ENCODE results near the gene WDR41.
A peak's percentile ranks its signal among the peaks of the same experiment; 100 is the strongest.
"Not testable (repeated sequence)": the region's sequence is repeated elsewhere in the genome, so short reads cannot be mapped to it uniquely, and the experiment has no call there.

WDR41 gene, protein sequence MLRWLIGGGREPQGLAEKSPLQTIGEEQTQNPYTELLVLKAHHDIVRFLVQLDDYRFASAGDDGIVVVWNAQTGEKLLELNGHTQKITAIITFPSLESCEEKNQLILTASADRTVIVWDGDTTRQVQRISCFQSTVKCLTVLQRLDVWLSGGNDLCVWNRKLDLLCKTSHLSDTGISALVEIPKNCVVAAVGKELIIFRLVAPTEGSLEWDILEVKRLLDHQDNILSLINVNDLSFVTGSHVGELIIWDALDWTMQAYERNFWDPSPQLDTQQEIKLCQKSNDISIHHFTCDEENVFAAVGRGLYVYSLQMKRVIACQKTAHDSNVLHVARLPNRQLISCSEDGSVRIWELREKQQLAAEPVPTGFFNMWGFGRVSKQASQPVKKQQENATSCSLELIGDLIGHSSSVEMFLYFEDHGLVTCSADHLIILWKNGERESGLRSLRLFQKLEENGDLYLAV

GRCh38 chr5:77491783-77492652, at the start of gene WDR41:
Gene WDR41, minus strand, starts transcription at chr5:77492316. Its CDS starts 96 bp downstream, at chr5:77492220.
- peak; percentile 68 for DNase-seq

DNA sequence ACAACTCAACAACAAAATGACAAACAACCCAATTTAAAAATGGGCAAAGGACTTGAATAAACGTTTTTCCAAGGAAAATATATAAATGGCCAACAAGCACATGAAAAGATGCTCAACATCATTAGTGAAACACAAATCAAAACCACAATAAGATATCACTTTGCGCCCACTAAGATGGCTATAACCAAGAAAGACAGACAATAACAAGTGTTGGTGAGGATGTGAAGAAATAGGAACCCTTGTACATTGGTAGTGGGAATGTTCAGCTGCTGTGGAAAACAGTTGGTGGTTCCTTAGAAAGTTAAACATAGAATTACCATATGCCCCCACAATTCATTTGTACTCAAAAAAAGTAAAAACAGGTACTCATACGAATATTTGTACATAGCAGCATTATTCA, 39.2 kb upstream of the WDR41 start:
- DNase-seq = no peak

DNA sequence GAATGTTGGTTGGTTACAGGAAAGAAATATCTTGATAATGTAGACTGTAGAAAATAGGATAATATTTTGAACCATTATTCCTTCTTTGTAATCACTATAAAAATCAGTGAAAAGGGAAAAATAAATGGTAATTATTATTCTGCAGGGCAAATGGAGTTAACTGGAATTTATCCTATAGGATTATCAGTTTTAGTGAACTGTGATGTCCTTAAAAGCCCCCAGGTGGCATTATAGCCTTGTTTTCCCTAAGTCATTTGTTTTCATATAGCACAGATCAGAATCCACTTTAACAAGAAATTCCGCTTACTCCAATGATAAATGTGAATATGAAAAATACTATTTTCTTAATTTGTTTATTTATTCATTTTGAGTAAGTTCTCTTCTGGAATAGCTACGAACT, 26.2 kb upstream of the WDR41 start:
- DNase-seq = peak; percentile 14

GRCh38 chr5:77514457-77514856, 22.3 kb upstream of the WDR41 start:
- DNase-seq = no peak

DNA sequence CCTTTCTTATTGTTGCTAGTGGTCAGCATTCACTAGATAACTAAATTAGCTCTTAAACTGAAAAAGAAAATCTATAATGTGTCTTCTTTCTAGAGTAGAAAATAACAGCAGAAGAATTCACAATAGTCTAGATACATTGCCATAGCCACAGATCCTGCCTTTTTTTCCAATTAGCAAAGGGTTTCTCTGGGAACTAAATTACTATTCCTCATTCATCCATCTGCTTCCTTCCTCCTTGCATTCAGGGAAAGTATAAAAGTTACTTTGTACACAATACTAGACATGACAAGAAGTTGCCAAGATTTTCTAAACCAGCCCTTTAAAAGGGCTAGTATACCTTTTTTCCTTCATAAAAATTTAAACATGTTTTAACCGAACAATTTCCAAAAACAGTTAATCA, 21.2 kb upstream of the WDR41 start:
- DNase-seq = no peak

DNA sequence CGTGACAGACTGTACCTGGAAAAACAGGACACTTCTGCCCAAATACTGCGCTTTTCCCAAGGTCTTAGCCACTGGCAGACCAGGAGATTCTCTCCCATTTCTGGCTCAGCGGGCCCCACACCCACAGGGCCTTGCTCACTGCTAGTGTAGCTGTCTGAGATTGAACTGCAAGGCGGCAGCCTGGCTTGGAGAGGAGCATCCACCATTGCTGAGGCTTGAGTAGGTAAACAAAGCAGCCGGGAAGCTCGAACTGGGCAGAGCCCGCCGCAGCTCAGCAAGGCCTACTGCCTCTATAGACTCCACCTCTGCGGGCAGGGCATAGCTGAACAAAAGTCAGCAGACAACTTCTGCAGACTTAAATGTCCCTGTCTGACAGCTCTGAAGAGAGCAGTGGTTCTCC, 9.0 kb upstream of the WDR41 start:
- DNase-seq = not testable (repeated sequence)

GRCh38 chr5:77499973-77500372, 7.9 kb upstream of the WDR41 start:
- no peak for DNase-seq

GRCh38 chr5:77499441-77499840, 7.3 kb upstream of the WDR41 start:
- DNase-seq = no peak

DNA sequence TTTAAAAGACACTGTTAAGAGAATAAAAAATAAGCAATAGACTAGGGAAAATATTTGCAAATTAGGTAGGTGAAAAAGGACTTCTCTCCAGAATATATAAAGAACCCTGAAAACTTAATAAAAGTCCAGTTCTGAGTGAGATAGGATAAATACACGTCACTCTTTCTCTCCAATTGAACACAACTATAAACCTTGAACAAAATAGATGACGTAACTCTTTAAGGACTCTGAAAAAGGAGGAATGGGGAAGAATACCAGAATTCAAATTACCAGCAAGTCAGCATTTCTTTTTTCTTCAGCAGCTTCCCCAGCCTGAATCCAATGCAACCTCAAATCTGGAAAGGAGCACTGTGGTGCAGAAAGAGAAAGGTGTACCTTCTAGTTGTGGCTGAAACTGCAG, 6.8 kb upstream of the WDR41 start:
- no peak for DNase-seq

DNA sequence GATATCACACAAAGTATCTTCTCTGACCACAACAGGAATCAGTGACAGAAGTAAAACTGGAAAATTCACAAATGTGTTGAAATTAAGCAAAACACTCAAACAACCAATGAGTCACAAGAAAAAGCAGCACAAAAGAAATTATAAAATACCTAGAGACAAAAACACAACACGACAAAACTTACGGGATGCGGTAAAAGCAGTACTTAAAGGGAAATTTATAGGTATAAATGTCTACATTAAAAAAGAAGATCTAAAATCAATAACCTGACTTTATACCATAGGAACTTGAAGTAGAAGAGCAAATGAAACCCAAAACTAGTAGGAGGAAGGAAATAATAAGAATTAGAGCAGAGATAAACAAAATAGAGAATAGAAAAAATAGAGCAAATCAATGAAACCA, 2.8 kb upstream of the WDR41 start:
- DNase-seq = no peak

DNA sequence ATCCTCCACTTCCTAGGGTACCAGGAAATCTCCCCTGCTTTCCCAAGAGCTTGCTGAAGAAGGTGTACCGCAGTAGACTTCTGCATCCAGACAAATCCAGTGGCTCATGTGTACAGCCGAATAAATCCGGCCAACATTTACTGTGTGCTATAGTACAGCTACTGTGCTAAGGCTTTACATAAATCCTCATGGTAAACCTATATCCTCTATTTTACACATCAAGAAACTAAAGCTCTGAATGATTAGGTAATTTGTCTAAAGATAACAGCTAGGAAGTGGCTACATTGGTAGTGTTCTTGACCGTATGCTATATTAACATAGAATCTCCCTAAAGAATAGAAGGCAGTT, 511 bp upstream of the WDR41 start:
- no peak for DNase-seq

- not testable (repeated sequence) for DNase-seq
Measured at GRCh38 chr5:77490741-77491344, 1.3 kb downstream of the WDR41 start.

- no peak for DNase-seq
Measured at GRCh38 chr5:77486344-77486962, 5.7 kb downstream of the WDR41 start.

DNA sequence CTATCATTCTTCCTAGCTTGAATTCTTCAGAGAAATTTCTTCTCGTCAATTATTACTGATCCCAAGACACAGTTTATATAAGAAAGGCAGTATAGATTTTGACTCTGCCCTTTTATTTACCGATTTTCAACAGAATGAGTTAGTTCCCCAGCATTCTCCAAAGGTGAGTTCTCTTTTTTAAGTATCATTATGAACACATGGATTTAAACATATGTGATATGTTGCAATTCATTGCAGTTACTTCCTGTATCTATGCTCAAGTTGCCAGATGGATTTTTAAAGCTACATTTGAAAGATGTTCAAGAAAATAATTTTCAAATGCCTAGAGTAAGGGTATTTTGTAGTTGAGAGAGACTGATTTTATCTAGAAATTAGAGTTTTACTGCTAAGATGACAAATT, 8.4 kb downstream of the WDR41 start:
- DNase-seq = no peak

DNA sequence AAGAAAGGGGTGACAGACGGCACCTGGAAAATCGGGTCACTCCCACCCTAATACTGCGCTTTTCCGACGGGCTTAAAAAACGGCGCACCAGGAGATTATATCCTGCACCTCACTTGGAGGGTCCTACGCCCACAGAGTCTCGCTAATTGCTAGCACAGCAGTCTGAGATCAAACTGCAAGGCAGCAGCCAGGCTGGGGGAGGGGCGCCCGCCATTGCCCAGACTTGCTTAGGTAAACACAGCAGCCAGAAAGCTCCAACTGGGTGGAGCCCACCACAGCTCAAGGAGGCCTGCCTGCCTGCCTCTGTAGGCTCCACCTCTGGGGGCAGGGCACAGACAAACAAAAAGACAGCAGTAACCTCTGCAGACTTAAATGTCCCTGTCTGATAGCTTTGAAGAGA, 17.1 kb downstream of the WDR41 start:
- not testable (repeated sequence) for DNase-seq

GRCh38 chr5:77468875-77469274, 23.2 kb downstream of the WDR41 start:
- not testable (repeated sequence) for DNase-seq

DNA sequence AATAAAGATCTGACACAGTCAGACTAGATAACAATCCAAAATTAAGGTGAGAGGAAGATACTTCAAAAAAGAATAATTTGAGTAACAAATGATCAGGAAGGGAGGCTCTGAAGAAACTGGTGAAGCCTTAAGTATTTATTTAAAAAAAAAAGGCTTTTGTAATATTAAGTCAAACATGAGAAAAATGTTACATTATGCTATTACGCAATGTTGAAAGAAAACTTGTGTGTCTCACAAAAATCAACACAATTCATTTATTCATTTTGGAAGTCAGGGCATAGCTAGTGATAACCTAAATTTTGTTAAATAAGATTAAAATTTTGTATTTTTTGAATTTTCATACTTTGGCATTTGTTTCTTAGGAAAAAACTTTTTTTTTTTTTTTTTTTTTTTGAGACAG, 28.2 kb downstream of the WDR41 start:
- no peak for DNase-seq

- DNase-seq = no peak
Measured at GRCh38 chr5:77461287-77461686, 30.8 kb downstream of the WDR41 start.

- DNase-seq = no peak
Measured at GRCh38 chr5:77454123-77454522, 38.0 kb downstream of the WDR41 start.

GRCh38 chr5:77452351-77452750, 39.8 kb downstream of the WDR41 start:
- DNase-seq = no peak

GRCh38 chr5:77449981-77450380, 42.1 kb downstream of the WDR41 start:
- DNase-seq = no peak

GRCh38 chr5:77449277-77449676, 42.8 kb downstream of the WDR41 start:
- no peak for DNase-seq

- no peak for DNase-seq
Measured at GRCh38 chr5:77448831-77449230, 43.3 kb downstream of the WDR41 start.
